Measurements from ENCODE around the gene CREG2.

Gene CREG2

DNA sequence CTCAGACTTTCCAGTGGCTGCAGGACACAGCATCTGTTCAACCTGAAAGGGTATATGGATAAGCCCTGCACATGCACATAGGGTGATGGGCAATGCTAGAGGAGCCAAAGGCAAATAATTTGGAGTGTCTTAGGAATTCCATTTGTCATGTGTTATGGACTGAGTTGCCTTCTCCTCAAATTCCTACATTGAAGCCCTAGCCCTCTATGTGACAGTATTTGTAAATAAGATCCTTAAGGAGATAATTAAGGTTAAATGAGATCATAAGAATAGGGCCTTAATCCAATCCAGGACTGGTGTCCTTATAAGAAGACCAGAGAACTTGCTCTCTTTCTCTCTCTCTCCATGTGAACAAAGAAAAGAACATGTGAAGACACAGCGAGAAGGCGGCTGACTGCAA is 42.9 kb upstream of the CREG2 start:
- CTCF ChIA-PET = interaction anchor here (1.0 kb wide), 1 partner anchor 19 kb away, joined by 4 read pairs; no protein-coding TSS in a partner anchor
- no peak for DNase-seq (ENCODE audit: extremely low spot score)

DNA sequence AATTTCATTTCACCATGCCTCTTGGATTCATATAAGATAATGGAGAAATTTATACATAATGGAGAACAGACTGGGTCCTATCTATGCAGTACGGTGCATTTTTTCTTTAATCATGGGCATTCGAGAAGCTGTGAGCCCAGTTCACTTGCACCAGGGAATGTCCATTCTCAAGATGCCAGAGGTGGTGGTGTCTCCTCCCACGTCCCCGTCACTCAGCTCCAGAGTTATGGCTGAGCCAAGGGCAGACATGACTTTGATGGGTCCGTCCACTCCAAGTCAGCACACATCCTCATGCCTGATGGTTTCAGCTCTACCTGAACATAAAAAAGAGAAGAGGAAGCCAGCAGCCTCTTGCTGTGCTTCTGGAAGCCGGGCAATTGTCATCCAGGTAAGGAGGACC is 42.1 kb upstream of the CREG2 start:
- ChIA-PET CTCF (interaction anchor here (1.0 kb wide), 2 partner anchors 10 to 20 kb away, joined by 3 to 4 read pairs; no protein-coding TSS in a partner anchor), POLR2A (no interaction called here)
- DNase-seq (ENCODE audit: extremely low spot score) = no peak
- TF ChIP-seq, protein P1, sequence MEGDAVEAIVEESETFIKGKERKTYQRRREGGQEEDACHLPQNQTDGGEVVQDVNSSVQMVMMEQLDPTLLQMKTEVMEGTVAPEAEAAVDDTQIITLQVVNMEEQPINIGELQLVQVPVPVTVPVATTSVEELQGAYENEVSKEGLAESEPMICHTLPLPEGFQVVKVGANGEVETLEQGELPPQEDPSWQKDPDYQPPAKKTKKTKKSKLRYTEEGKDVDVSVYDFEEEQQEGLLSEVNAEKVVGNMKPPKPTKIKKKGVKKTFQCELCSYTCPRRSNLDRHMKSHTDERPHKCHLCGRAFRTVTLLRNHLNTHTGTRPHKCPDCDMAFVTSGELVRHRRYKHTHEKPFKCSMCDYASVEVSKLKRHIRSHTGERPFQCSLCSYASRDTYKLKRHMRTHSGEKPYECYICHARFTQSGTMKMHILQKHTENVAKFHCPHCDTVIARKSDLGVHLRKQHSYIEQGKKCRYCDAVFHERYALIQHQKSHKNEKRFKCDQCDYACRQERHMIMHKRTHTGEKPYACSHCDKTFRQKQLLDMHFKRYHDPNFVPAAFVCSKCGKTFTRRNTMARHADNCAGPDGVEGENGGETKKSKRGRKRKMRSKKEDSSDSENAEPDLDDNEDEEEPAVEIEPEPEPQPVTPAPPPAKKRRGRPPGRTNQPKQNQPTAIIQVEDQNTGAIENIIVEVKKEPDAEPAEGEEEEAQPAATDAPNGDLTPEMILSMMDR (IDR thresholded peaks at IDR 0.05; ENCODE audit: control extremely low read depth, extremely low read depth, low read depth, missing control alignments) = no peak

More for the DNA sequence above, 42.9 kb upstream of the CREG2 start:
- TF ChIP-seq, protein P1 (IDR thresholded peaks at IDR 0.05; ENCODE audit: control extremely low read depth, extremely low read depth, low read depth, missing control alignments) = no peak
- POLR2A ChIA-PET = no interaction called here

DNA sequence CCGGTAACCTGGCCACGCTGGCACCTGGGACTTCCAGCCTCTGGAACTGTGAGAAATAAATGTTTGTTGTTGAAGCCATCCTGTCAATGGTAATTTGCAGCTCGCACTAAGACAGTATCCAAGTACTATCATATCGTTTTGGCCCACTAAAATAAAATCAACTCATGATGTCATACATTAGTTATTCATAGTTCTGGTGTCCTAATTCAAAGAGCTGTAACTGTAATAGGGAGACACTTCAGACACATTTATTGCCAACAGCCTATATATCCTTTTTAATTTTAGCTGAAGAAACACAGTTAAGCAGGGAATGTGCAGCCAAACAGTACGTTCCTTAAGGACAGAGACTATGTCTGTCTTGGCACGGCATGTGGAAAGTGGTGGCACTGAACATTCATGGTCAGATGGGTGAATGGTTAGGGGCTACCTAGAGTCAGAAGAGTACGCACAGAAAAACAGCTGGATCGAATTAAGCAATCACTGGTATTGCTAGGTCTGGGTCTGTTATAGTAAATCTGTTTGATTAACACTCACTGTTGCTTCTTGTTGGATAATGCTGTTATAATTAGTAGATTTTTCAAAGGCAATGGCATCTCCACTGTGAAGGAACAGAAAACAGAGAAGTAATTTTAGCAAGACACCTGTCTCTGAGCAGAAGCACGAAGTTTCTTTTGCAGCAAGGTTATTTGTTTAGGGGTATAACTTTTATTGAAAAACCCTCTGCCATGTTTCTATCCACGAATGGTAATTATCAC is 41.3 kb upstream of the CREG2 start:
- POLR2A ChIA-PET = no interaction called here
- TF ChIP-seq, protein P1 (IDR thresholded peaks at IDR 0.05; ENCODE audit: control extremely low read depth, extremely low read depth, low read depth, missing control alignments) = no peak
- CTCF ChIA-PET = interaction anchor here (1.0 kb wide), 1 partner anchor 9 kb away, joined by 3 read pairs; no protein-coding TSS in a partner anchor
- no peak for DNase-seq (ENCODE audit: extremely low spot score)

DNA sequence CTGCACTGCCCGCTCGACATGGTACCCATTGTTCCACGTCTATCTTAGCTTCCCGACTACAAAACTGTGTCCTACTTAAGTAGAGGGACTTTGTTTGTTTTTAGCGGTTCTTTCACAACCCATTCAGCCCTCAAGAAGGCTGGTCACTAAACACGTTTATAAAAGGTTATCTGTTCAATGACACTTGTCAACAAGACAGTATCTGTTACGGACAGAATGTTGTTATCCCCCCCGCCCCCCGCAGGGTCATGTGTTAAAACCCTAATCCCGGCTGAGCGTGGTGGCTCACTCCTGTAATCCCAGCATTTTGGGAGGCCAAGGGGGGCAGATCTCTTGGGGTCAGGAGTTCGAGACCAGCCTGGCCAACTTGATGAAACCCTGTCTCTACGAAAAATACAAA is 40.4 kb upstream of the CREG2 start:
- DNase-seq (ENCODE audit: extremely low spot score) = no peak
- POLR2A ChIA-PET = no interaction called here
- TF ChIP-seq, protein P1 (IDR thresholded peaks at IDR 0.05; ENCODE audit: control extremely low read depth, extremely low read depth, low read depth, missing control alignments) = no peak
- CTCF ChIA-PET = interaction anchor here (0.9 kb wide), 1 partner anchor 9 kb away, joined by 3 read pairs; no protein-coding TSS in a partner anchor

DNA sequence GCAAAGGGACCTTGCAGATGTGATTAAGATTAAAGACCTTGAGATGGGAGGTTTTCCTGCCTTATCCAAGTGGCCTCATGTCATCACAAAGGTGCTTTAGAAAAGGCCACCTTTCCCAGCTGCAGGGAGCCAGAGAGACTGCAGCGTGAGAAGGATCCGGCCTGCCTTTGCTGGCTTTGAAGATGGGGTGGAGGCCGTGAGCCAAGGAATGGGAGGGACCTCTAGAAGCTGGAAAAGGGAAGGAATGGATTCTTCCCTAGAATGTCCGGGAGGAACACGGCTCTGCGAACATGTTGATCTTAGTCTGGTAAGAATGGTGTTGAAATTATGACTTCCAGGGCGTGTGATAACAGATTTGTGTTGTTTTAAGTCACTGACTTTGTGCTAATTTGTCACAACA is 39.9 kb upstream of the CREG2 start:
- no peak for DNase-seq (ENCODE audit: extremely low spot score)
- ChIA-PET CTCF (interaction anchor here (0.9 kb wide), 1 partner anchor 8 kb away, joined by 3 read pairs; no protein-coding TSS in a partner anchor), POLR2A (no interaction called here)
- TF ChIP-seq, protein P1 (IDR thresholded peaks at IDR 0.05; ENCODE audit: control extremely low read depth, extremely low read depth, low read depth, missing control alignments) = no peak

DNA sequence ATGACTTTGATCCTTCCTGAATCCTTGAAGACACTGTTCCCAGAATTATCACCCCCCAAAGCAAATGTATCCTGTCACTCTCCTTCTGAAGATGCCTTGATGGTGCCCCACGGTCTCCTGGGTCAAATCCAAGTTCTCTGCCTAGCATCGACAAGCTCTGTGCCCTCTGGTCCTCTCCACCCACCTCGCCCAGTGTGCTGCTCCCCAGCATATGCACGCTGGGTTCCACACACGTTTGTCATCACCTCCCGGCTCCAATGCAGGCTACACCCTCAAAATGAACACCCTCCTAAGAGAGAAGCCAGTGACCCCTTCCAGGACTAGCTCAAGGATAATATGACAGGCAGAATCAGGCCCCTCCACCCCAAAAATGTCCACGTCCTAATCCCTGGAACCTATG is 39.5 kb upstream of the CREG2 start:
- ChIA-PET CTCF (interaction anchor here (0.9 kb wide), 1 partner anchor 8 kb away, joined by 3 read pairs; no protein-coding TSS in a partner anchor), POLR2A (no interaction called here)
- no peak for DNase-seq (ENCODE audit: extremely low spot score)
- TF ChIP-seq, protein P1 (IDR thresholded peaks at IDR 0.05; ENCODE audit: control extremely low read depth, extremely low read depth, low read depth, missing control alignments) = no peak

Measured in GM10248 (cell line).